ENCODE measurements around the gene DNAJB1.

GRCh38 chr19:14558370-14559066 lies 40.3 kb upstream of the DNAJB1 start:
- TF ChIP-seq CERS6 (CRISPR knock-in tag; IDR thresholded peaks at IDR 0.05) (no peak), ZKSCAN1 (IDR thresholded peaks at IDR 0.05; ENCODE audit: low read length) (no peak), THAP7 (CRISPR knock-in tag; IDR thresholded peaks at IDR 0.05) (no peak), KIAA2018 (CRISPR knock-in tag; IDR thresholded peaks at IDR 0.05; ENCODE audit: borderline replicate concordance) (no peak), RFXANK (CRISPR knock-in tag; IDR thresholded peaks at IDR 0.05) (no peak), SETDB1 (CRISPR knock-in tag; IDR thresholded peaks at IDR 0.05; ENCODE audit: borderline replicate concordance) (no peak), USF2 (IDR thresholded peaks at IDR 0.05; ENCODE audit: low read depth, low read length) (no peak), USF2 (CRISPR knock-in tag; IDR thresholded peaks at IDR 0.05; ENCODE audit: borderline replicate concordance) (no peak), PITX1 (CRISPR knock-in tag; IDR thresholded peaks at IDR 0.05) (no peak), EZH2 (conservative IDR thresholded peaks at IDR 0.05; ENCODE audit: low read depth, low read length) (no peak), HIC2 (CRISPR knock-in tag; IDR thresholded peaks at IDR 0.05; ENCODE audit: low read depth) (no peak), ZNF331 (CRISPR knock-in tag; IDR thresholded peaks at IDR 0.05) (no peak), ZNF24 (IDR thresholded peaks at IDR 0.05) (no peak)
